ENCODE data around the gene RBMS3.

The RBMS3 gene

DNA sequence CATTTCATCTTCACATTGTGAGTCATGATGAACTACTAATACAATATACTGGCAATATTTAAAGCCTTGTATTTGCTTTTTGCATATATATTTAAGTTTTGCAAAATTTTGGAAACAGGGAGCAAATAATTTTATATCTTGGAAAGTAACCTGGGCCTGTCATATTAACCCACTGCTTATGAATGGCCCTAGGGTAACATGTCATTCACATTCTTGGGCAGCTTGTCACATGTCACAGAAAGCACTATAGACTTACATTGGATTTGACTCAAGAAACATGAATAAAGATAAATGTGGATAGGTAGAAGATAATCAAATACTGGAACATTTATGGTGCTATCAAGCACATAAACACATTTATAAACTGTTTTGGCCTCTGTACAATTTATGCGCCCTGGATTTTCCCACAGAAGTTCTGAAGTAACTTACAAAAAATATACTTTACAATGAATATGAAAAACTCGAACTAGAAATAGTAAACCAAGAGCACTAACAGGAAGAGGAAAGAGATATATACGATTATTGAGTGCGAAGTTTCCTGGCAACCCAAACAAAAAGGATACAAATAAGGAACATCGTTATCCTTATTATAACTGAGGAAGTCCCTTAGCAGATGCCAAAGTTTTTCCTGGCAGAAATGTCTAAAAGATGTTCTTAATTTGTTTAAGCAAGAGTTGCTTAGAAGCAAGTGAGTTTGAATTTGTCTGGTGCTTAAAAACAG, 257.2 kb downstream of the RBMS3 start:
- no peak for DNase-seq

DNA sequence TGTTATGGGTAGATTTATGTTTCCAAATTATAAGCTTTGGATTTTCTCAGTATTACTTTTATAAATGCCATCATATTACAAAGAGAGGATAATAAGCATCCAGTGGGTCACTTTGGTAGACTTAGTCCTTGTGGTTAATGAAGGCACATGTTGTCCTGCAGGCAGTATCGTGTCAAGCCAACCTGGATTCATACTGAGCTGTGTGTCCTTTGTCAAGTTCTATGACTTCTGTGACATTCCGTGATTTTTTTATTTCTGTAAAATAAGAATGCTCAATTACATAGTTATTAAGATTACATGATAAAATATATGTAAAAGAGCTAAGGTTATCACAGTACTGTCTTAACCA, 257.7 kb downstream of the RBMS3 start:
- no peak for DNase-seq

GRCh38 chr3:29540544-29540943, 259.7 kb downstream of the RBMS3 start:
- no peak for DNase-seq

- no peak for DNase-seq
Measured at GRCh38 chr3:29544701-29545363, 264.0 kb downstream of the RBMS3 start.

DNA sequence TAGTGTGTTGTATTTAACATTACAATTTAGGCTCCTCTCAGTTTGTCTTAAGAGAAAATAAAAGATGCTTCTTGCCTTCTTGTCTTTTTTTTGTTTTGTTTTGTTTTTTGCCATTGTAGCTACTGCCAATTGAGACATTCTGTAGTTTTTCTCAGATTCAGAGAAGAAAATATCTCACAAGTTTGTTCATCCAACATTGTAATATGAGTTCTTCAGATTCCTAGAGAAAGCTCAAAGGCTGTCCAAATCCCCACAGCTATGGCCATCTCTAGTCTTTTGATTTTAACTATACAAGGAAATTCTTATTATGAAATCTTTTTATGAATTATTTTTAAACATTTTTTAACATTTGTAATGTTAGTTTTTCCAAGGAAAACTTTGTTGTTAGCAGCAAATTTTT, 264.7 kb downstream of the RBMS3 start:
- DNase-seq = no peak

DNA sequence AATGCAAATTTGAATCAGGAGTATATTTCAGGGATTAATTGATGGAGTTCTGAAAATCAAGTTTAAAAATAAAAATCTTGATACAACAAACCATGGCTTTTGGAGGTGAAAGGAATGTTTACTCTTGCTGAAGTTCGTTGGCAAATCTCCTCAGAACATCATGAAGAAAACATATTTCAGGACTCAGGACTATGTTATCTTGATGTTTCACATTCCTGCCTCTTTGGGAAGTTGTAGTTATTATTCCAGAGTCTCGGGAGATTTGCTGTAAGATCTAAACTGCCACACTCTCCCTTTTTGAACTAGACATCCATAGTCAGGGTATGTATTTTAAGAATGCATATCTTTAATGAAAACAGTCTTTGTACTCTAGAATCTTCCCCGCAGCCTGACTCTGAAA, 271.2 kb downstream of the RBMS3 start:
- DNase-seq = no peak

DNA sequence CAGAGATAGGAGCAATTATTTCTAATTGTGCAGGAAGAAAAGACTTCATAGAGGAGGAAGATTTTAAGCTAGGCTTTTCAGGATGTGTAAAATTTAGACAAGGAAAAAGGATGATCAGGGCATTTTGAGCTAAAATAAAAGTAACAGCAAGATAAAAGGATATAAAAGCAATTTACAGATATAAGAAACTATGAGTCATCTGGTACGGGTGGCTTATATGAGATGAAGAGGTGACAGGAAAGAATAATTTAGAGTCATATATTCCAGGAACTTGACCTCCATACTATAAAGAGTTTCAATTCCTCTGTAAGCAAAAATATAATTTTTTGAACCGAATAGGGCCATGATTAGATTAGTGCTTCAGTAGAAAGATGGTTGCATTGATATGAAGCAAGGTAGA, 273.7 kb downstream of the RBMS3 start:
- DNase-seq = no peak

DNA sequence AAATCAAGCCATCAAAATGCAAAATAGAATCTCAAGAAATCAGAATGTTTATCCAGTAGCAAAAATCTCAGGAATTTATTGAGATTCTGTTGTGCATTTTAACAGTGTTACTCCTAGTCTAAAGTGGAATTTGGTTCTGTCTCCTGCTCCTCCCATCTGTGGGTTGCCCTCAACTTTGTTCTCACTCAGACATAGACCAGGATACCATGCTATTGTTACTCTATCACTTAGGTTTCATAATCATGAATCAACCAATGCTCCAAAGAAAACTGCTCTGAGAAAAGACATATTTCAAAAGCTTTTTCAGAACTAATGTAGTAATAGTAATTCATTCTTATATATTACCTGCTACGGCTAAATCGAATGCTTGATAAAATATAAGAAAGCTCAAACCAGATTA, 274.7 kb downstream of the RBMS3 start:
- DNase-seq = no peak

DNA sequence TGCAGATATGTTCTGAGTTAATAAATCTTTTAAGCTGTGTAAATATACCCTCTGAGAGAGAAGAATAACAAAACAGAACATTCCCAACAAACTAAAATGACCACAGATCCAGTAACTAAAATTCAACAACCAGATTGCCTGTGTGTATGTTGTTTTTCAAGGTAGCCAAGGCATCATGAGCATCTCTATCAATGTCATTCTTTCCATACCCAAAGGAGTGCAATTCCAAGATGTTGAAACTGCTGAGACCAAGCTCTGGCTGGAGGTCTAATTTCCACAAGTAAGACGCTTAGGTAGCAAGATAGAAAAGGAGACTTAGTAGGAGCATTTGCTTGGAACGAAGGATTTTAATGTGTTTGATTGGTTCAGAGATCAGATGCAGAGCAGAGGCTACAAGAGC, 276.3 kb downstream of the RBMS3 start:
- no peak for DNase-seq

DNA sequence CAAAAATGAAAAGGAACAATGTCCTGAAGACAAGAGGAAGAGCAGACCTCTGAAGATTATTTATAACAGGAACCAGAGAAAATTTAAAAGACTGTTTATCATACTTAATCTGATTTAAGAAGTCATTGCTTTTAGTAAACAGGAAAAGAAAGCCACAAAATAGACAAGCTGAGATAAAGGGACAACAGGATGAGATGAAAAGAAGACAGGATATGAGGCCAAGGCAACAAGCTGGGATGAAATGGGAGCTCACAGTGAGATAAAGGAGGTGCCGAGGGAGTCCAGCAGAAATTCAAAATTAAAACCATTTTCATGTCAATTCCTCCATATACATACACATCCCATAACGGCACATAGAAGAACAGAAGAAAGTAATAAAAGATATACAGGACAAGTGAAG, 277.0 kb downstream of the RBMS3 start:
- no peak for DNase-seq

- no peak for DNase-seq
Measured at GRCh38 chr3:29559741-29560465, 279.0 kb downstream of the RBMS3 start.

GRCh38 chr3:29561651-29562149, 280.8 kb downstream of the RBMS3 start:
- no peak for DNase-seq

GRCh38 chr3:29565236-29565635, 284.4 kb downstream of the RBMS3 start:
- DNase-seq = no peak

- DNase-seq = no peak
Measured at GRCh38 chr3:29567501-29567900, 286.6 kb downstream of the RBMS3 start.

DNA sequence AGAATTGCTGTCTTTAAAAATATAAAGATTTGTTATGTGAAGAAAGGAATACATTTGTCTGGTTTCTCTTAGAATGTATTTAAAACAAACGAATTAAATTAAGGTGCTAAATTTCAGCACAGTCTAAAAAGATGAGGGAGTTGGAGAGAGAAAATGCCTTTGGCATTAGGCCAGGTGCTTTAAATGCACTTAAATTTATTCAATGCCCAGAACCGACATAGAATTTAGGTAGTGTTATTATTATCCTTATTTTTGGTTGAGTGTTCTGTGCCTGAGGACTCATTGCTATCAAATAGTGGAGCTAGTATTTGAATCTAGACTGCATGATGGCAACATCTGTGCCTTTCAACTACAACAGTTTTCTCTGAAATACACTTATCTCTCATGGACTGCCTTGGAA, 287.5 kb downstream of the RBMS3 start:
- DNase-seq = no peak

- no peak for DNase-seq
Measured at GRCh38 chr3:29576181-29576580, 295.3 kb downstream of the RBMS3 start.

- DNase-seq = no peak
Measured at GRCh38 chr3:29576675-29577074, 295.8 kb downstream of the RBMS3 start.

DNA sequence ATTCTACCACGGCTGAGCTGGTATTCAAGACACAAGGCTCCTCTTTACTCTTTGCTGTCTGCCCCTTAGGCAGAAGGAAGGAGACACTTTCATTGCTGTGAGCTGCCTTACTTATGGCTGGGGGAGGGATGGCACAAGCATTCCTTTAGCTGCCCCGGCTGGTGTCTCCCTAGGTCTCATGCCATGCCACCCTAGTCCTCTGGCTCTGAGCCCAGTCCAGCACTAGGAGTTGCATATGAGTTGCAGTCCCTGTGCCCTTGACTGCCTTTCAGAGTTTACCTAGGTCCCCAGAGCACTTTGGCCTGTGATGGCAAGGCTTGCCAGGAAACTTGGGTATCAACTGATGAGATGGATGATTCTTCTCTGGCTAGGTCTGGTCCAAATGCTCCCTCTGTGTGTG, 296.4 kb downstream of the RBMS3 start:
- DNase-seq = no peak

GRCh38 chr3:29581311-29581710, 300.4 kb downstream of the RBMS3 start:
- no peak for DNase-seq

DNA sequence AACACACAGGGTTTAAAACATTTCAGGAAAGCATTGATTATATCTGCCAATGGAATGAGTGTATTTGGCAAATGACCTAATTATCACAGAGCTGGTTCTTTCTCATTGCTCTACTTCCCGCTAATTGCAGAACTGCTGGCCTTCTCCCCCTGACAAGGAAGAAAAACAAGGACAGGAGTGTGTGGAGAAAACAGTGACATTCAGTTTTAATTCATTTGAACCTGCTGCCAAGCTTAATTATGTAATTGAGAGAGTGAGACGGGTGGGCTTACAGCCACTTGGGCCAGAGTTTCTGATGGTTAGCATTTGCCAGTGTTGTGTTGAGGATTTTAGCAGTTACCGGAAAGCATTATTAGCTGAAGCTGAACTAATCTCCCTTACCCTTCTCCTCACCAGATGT, 301.4 kb downstream of the RBMS3 start:
- no peak for DNase-seq

DNA sequence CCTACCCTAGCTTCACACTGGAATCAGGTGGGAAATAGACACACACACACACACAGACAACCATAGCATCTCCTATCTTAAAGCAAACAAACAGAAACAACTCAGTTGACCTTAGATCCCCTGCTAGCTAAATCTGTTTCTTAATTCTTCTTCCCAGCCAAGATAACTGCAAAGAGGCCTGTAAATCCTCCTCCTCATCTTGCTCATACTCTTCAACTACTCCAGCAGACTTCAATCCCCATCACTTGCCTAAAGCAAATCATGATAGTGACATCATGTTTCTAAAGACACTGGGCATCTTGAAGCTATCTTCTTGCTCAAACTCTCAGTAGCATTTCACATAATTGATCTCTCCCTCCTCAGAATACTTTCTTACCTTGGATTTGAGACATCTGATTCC, 303.0 kb downstream of the RBMS3 start:
- no peak for DNase-seq

- no peak for DNase-seq
Measured at GRCh38 chr3:29585368-29585767, 304.5 kb downstream of the RBMS3 start.

DNA sequence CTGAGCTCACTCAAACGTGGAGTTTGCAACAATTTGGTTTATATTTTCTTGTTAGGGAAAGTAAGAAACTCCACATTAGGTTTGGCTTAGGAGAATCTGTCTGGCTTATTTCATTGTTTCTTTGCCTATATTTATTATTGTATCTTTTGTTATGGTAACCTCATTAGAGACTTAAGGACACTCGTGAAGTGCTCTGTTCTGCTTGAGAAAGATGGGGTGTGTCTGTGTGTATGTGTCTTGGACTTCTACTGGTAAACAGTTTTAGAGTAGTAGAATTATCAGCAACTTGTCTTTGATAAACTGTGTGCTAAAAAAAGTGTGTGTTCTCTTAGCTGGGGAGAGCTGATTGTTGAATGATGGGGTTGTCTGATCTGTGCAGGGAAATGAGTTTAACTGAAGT, 306.5 kb downstream of the RBMS3 start:
- no peak for DNase-seq

DNA sequence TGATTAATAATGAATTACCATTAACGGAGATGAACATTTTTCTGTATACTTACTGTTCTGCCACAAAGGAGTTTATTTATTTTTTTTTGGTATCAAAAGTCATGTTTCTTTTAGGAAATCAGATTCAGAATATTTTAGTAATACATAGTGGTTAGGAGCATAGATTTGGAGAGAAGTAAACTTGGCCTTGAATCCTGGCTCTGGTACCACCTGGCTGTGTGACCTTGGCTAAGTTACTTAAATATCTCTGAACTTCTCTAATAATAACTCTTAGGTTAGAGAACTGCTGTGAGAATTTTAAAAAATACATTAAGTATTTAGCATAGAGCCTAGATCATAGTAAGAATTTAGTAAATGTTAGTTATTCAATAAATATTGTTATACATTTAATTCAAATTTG, 309.1 kb downstream of the RBMS3 start:
- DNase-seq = no peak
